SK-N-SH treated with all-trans-retinoic acid at 6 μM for 48 hours (cell line): ENCODE results near the gene CEP57L1.

Experiments
- ATAC-seq: fragments of 200-7000 bp; cut with Tn5 transposase; 3 replicates; pipeline ENCODE4 v1.9.1; 2020; ENCODE audit warnings: mild to moderate bottlenecking, moderate library complexity
- CSDC2 ChIP-seq: fragments of 250-450 bp; sonication (Bioruptor Pico); IDR thresholded peaks from 2 replicates; pipeline ENCODE4 v1.5.0; 2020; ENCODE audit warnings: mild to moderate bottlenecking, moderate library complexity
- ESRRG ChIP-seq: fragments of 250-450 bp; sonication (Bioruptor Pico); IDR thresholded peaks from 2 replicates; pipeline ENCODE4 v1.6.1; 2021; ENCODE audit warnings: mild to moderate bottlenecking
- ISL1 ChIP-seq: fragments of 250-450 bp; sonication (Bioruptor Pico); IDR thresholded peaks from 2 replicates; pipeline ENCODE4 v2.1.2; 2022; ENCODE audit warnings: mild to moderate bottlenecking, moderate library complexity
- RARB ChIP-seq: fragments of 250-450 bp; sonication (Bioruptor Pico); IDR thresholded peaks from 2 replicates; pipeline ENCODE4 v1.8.0; 2021; ENCODE audit warnings: mild to moderate bottlenecking, moderate library complexity
- TCF4 ChIP-seq: fragments of 250-450 bp; sonication (Bioruptor Pico); IDR thresholded peaks from 2 replicates; pipeline ENCODE4 v1.8.0; 2021; ENCODE audit warnings: mild to moderate bottlenecking, moderate library complexity, borderline replicate concordance
- TOX ChIP-seq: fragments of 250-450 bp; sonication (Bioruptor Pico); IDR thresholded peaks from 2 replicates; pipeline ENCODE4 v1.8.0; 2021; ENCODE audit warnings: mild to moderate bottlenecking, moderate library complexity, borderline replicate concordance
- ZC3H10 ChIP-seq: fragments of 250-450 bp; sonication (Bioruptor Pico); IDR thresholded peaks from 2 replicates; pipeline ENCODE4 v1.5.1; 2021; ENCODE audit warnings: mild to moderate bottlenecking, moderate library complexity
- ZFP3 ChIP-seq: fragments of 250-450 bp; sonication (Bioruptor Pico); IDR thresholded peaks from 2 replicates; pipeline ENCODE4 v1.5.0; 2020; ENCODE audit warnings: mild to moderate bottlenecking, moderate library complexity
- ZFP30 ChIP-seq: fragments of 450-650 bp; formaldehyde crosslinking; IDR thresholded peaks from 2 replicates; pipeline ENCODE4 v1.5.0; 2022; ENCODE audit warnings: mild to moderate bottlenecking, moderate library complexity
- ZNF70 ChIP-seq: fragments of 450-650 bp; formaldehyde crosslinking; IDR thresholded peaks from 2 replicates; pipeline ENCODE4 v1.5.0; 2020; ENCODE audit warnings: mild to moderate bottlenecking, moderate library complexity
- ZNF8 ChIP-seq: fragments of 450-650 bp; formaldehyde crosslinking; IDR thresholded peaks from 2 replicates; pipeline ENCODE4 v1.5.0; 2020; ENCODE audit warnings: mild to moderate bottlenecking, moderate library complexity
- TF ChIP-seq, protein P1 (sequence below): fragments of 250-450 bp; sonication (Bioruptor Pico); IDR thresholded peaks from 2 replicates; pipeline ENCODE4 v1.5.0; 2020; ENCODE audit warnings: mild to moderate bottlenecking, moderate library complexity
- TF ChIP-seq, protein P2 (sequence below): fragments of 250-450 bp; sonication (Bioruptor Pico); IDR thresholded peaks from 2 replicates; pipeline ENCODE4 v1.5.1; 2021; ENCODE audit warnings: mild to moderate bottlenecking, moderate library complexity
- TF ChIP-seq, protein P3 (sequence below): fragments of 250-450 bp; sonication (Bioruptor Pico); IDR thresholded peaks from 2 replicates; pipeline ENCODE4 v1.8.0; 2021; ENCODE audit warnings: low read depth, mild to moderate bottlenecking, moderate library complexity, borderline replicate concordance
- TF ChIP-seq, protein P4 (sequence below): fragments of 250-450 bp; sonication (Bioruptor Pico); IDR thresholded peaks from 2 replicates; pipeline ENCODE4 v1.5.1; 2020; ENCODE audit warnings: low read depth, mild to moderate bottlenecking, moderate library complexity
- TF ChIP-seq, protein P5 (sequence below): fragments of 250-450 bp; sonication (Bioruptor Pico); IDR thresholded peaks from 2 replicates; pipeline ENCODE4 v1.8.0; 2020; ENCODE audit warnings: mild to moderate bottlenecking, moderate library complexity, borderline replicate concordance

CEP57L1 gene

DNA sequence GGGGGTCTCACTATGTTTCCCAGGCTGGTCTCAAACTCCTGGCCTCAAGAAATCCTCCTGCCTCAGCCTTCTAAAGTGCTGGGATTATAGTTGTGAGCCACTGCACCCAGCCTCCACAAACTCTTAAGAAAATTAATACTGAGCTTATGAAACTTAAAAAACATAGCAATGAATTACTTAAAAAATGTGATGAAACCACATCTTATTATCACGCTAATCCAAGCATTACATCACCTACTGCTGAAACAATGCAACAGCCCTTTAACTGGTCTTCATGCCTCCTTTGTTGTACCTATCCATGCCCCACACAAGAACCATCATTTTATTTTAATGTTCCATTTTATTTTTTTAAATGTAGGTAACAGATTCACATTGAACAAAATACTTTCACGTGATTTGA lies 25.6 kb upstream of the CEP57L1 start:
- no peak for ATAC-seq
- no peak for TF ChIP-seq CSDC2 (CRISPR knock-in tag)
- no peak for TF ChIP-seq ZFP3 (CRISPR knock-in tag)
- TF ChIP-seq, protein P1, sequence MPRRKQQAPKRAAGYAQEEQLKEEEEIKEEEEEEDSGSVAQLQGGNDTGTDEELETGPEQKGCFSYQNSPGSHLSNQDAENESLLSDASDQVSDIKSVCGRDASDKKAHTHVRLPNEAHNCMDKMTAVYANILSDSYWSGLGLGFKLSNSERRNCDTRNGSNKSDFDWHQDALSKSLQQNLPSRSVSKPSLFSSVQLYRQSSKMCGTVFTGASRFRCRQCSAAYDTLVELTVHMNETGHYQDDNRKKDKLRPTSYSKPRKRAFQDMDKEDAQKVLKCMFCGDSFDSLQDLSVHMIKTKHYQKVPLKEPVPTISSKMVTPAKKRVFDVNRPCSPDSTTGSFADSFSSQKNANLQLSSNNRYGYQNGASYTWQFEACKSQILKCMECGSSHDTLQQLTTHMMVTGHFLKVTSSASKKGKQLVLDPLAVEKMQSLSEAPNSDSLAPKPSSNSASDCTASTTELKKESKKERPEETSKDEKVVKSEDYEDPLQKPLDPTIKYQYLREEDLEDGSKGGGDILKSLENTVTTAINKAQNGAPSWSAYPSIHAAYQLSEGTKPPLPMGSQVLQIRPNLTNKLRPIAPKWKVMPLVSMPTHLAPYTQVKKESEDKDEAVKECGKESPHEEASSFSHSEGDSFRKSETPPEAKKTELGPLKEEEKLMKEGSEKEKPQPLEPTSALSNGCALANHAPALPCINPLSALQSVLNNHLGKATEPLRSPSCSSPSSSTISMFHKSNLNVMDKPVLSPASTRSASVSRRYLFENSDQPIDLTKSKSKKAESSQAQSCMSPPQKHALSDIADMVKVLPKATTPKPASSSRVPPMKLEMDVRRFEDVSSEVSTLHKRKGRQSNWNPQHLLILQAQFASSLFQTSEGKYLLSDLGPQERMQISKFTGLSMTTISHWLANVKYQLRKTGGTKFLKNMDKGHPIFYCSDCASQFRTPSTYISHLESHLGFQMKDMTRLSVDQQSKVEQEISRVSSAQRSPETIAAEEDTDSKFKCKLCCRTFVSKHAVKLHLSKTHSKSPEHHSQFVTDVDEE (CRISPR knock-in tag), result no peak
- TF ChIP-seq TOX (CRISPR knock-in tag), result no peak
- TF ChIP-seq, protein P2, sequence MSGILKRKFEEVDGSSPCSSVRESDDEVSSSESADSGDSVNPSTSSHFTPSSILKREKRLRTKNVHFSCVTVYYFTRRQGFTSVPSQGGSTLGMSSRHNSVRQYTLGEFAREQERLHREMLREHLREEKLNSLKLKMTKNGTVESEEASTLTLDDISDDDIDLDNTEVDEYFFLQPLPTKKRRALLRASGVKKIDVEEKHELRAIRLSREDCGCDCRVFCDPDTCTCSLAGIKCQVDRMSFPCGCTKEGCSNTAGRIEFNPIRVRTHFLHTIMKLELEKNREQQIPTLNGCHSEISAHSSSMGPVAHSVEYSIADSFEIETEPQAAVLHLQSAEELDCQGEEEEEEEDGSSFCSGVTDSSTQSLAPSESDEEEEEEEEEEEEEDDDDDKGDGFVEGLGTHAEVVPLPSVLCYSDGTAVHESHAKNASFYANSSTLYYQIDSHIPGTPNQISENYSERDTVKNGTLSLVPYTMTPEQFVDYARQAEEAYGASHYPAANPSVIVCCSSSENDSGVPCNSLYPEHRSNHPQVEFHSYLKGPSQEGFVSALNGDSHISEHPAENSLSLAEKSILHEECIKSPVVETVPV (CRISPR knock-in tag), result no peak
- TF ChIP-seq, protein P3, sequence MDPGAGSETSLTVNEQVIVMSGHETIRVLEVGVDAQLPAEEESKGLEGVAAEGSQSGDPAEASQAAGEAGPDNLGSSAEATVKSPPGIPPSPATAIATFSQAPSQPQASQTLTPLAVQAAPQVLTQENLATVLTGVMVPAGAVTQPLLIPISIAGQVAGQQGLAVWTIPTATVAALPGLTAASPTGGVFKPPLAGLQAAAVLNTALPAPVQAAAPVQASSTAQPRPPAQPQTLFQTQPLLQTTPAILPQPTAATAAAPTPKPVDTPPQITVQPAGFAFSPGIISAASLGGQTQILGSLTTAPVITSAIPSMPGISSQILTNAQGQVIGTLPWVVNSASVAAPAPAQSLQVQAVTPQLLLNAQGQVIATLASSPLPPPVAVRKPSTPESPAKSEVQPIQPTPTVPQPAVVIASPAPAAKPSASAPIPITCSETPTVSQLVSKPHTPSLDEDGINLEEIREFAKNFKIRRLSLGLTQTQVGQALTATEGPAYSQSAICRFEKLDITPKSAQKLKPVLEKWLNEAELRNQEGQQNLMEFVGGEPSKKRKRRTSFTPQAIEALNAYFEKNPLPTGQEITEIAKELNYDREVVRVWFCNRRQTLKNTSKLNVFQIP (CRISPR knock-in tag), result no peak
- TF ChIP-seq ZFP30 (CRISPR knock-in tag), result no peak
- no peak for TF ChIP-seq ZNF8
- no peak for TF ChIP-seq TCF4 (CRISPR knock-in tag)

DNA sequence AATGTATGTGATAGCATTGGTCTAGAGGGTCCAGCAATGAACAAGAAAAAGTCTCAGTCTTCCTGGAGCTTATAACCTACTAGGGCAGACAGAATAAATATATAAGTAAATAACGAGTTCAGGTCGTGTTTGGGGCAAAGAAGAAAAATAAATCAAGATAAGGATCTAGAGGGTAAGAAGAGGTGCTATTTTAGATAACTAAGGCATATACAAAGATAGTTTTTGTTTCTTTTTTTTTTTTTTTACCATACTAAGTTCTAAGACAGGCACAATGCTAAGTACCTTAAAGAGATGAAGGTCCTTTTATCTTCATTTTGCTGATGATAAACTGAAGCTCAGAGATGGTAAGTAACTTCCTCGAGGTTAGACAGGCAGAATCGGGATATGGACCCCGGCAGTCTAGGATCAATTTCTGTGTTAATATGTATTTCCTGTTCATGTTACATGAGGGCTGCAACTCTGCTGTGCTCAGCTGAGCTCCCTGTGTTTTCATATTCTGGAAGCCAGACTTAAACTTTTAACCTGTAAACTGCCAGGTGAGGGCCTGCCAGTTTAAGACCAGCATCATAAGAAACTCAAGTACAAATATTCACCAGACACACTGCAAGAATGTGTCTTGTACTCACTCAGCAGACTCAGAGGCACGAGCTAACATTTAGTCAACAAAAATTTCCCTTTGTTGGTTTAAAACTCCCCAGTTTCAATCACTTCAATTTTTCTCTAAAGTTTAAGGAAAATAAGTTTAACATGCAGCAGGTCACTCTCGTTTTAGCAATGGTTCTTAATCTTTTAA lies 24.0 kb upstream of the CEP57L1 start:
- ATAC-seq, result peak; percentile 20; the same call in 2 of the 3 replicates
- no peak for TF ChIP-seq RARB (CRISPR knock-in tag)
- no peak for TF ChIP-seq ESRRG (CRISPR knock-in tag)
- TF ChIP-seq, protein P4, sequence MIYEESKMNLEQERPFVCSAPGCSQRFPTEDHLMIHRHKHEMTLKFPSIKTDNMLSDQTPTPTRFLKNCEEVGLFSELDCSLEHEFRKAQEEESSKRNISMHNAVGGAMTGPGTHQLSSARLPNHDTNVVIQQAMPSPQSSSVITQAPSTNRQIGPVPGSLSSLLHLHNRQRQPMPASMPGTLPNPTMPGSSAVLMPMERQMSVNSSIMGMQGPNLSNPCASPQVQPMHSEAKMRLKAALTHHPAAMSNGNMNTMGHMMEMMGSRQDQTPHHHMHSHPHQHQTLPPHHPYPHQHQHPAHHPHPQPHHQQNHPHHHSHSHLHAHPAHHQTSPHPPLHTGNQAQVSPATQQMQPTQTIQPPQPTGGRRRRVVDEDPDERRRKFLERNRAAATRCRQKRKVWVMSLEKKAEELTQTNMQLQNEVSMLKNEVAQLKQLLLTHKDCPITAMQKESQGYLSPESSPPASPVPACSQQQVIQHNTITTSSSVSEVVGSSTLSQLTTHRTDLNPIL (CRISPR knock-in tag), result no peak

DNA sequence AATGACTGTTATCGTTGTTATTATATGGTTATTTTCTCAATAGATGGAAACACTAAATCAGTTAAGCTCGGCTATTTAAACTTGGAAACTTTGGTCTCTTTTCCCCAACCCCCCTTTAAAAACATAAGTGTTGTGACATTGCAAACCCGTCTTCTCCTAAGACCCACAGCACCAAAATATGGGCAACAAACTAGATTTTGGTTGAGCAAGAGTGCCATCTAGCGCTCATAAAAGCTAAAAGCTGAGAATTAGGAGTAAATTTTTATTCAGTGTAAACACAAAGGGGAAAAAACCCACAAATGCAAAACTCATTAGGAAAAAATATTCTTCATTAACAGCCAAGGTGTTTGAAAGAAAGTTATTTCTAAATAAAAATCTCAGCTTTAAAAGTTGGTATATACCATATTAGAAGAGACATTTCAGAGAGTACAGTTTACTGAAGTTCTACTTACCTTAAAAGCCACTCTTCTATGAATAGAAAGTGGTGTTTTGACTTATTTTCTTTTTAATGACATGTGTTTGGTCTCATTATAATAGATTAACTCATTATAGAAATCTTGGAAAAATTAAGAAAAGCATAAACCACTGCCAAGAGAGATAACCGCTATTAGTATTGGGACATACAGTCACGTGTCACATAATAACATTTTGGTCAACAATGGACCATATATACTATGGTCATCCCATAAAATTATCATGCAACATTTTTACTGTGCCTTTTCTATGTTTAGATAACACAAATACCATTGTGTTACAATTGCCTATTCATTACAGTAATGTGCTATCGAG lies 21.8 kb upstream of the CEP57L1 start:
- ATAC-seq, result peak; percentile 66
- TF ChIP-seq, protein P1 (CRISPR knock-in tag), result no peak
- TF ChIP-seq ISL1 (CRISPR knock-in tag), result no peak
- TF ChIP-seq ZC3H10 (CRISPR knock-in tag), result no peak
- TF ChIP-seq ESRRG (CRISPR knock-in tag), result no peak
- TF ChIP-seq ZNF70 (CRISPR knock-in tag), result no peak
- TF ChIP-seq, protein P5, sequence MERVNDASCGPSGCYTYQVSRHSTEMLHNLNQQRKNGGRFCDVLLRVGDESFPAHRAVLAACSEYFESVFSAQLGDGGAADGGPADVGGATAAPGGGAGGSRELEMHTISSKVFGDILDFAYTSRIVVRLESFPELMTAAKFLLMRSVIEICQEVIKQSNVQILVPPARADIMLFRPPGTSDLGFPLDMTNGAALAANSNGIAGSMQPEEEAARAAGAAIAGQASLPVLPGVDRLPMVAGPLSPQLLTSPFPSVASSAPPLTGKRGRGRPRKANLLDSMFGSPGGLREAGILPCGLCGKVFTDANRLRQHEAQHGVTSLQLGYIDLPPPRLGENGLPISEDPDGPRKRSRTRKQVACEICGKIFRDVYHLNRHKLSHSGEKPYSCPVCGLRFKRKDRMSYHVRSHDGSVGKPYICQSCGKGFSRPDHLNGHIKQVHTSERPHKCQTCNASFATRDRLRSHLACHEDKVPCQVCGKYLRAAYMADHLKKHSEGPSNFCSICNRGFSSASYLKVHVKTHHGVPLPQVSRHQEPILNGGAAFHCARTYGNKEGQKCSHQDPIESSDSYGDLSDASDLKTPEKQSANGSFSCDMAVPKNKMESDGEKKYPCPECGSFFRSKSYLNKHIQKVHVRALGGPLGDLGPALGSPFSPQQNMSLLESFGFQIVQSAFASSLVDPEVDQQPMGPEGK (CRISPR knock-in tag), result no peak
- TF ChIP-seq, protein P4 (CRISPR knock-in tag), result no peak
- TF ChIP-seq, protein P2 (CRISPR knock-in tag), result no peak
- TF ChIP-seq ZNF8, result no peak
